Nephron progenitor cell (in vitro differentiated cells): ENCODE data around the gene ATM.

Experiments
- DNase-seq: peaks from one replicate; pipeline ENCODE4 v3.0.0; 2021
- H3K27ac Mint-ChIP-seq: 2 replicates; pipeline ENCODE4 v1.8.0; 2021; ENCODE audit warnings: mild to moderate bottlenecking, moderate library complexity, mixed read lengths
- H3K27me3 Mint-ChIP-seq: 2 replicates; pipeline ENCODE4 v1.8.0; 2021; ENCODE audit warnings: mild to moderate bottlenecking, low read depth, mixed read lengths; ENCODE audit not compliant: poor library complexity
- H3K36me3 Mint-ChIP-seq: 2 replicates; pipeline ENCODE4 v1.8.0; 2021; ENCODE audit warnings: low read depth, mixed read lengths
- H3K4me1 Mint-ChIP-seq: 2 replicates; pipeline ENCODE4 v1.8.0; 2021; ENCODE audit warnings: mixed read lengths
- H3K4me3 Mint-ChIP-seq: 2 replicates; pipeline ENCODE4 v1.8.0; 2021; ENCODE audit warnings: mild to moderate bottlenecking, moderate library complexity, mixed read lengths
- H3K9me3 Mint-ChIP-seq: 2 replicates; pipeline ENCODE4 v1.8.0; 2021; ENCODE audit warnings: mild to moderate bottlenecking, moderate library complexity, mixed read lengths
- CTCF ChIP-seq: fragments of 200-600 bp; sonication (generic); IDR thresholded peaks from 2 replicates; pipeline ENCODE4 v1.5.0; 2021; ENCODE audit warnings: antibody characterized with exemption

The ATM gene

GRCh38 chr11:108235192-108235591 is 12.3 kb downstream of the ATM start:
- Mint-ChIP-seq H3K4me3 (no peak overlapping the region), H3K27me3 (no peaks in the 10 kb centered on the region), H3K9me3 (no peaks in the 10 kb centered on the region), H3K36me3 (peaks cover 62% of the 10 kb centered on the region), H3K27ac (no peak overlapping the region), H3K4me1 (no peaks in the 10 kb centered on the region)
- no peak for TF ChIP-seq CTCF
- DNase-seq: no peak

- Mint-ChIP-seq H3K9me3 (no peaks in the 10 kb centered on the region), H3K4me3 (no peak overlapping the region)
Measured at GRCh38 chr11:108235633-108236032, 12.8 kb downstream of the ATM start.

GRCh38 chr11:108237058-108237481 is 14.2 kb downstream of the ATM start:
- H3K36me3 Mint-ChIP-seq: peaks cover 60% of the 10 kb centered on the region
- no peaks in the 10 kb centered on the region for H3K27me3 Mint-ChIP-seq
- no peaks in the 10 kb centered on the region for H3K4me1 Mint-ChIP-seq
- no peak overlapping the region for H3K27ac Mint-ChIP-seq
- no peak overlapping the region for H3K4me3 Mint-ChIP-seq
- H3K9me3 Mint-ChIP-seq: no peaks in the 10 kb centered on the region
- no peak for DNase-seq
- no peak for TF ChIP-seq CTCF

More at GRCh38 chr11:108235633-108236032, 12.8 kb downstream of the ATM start:
- DNase-seq: no peak
- peaks cover 62% of the 10 kb centered on the region for H3K36me3 Mint-ChIP-seq
- no peak for TF ChIP-seq CTCF
- H3K4me1 Mint-ChIP-seq: no peaks in the 10 kb centered on the region
- no peak overlapping the region for H3K27ac Mint-ChIP-seq
- no peaks in the 10 kb centered on the region for H3K27me3 Mint-ChIP-seq

- peak overlapping the region; percentile 13 for H3K27ac Mint-ChIP-seq
- H3K27me3 Mint-ChIP-seq: no peaks in the 10 kb centered on the region
- no peak for DNase-seq
- peaks cover 52% of the 10 kb centered on the region for H3K36me3 Mint-ChIP-seq
- no peaks in the 10 kb centered on the region for H3K9me3 Mint-ChIP-seq
- no peaks in the 10 kb centered on the region for H3K4me1 Mint-ChIP-seq
- H3K4me3 Mint-ChIP-seq: no peak overlapping the region
- no peak for TF ChIP-seq CTCF
Measured at GRCh38 chr11:108239076-108239475, 16.2 kb downstream of the ATM start.

GRCh38 chr11:108241330-108242037 is 18.6 kb downstream of the ATM start:
- DNase-seq: no peak
- Mint-ChIP-seq H3K36me3 (peaks cover 53% of the 10 kb centered on the region), H3K9me3 (no peaks in the 10 kb centered on the region), H3K4me1 (no peaks in the 10 kb centered on the region), H3K27ac (no peak overlapping the region), H3K27me3 (no peaks in the 10 kb centered on the region), H3K4me3 (no peak overlapping the region)
- TF ChIP-seq CTCF: no peak

GRCh38 chr11:108242422-108242821 is 19.6 kb downstream of the ATM start:
- Mint-ChIP-seq H3K27ac (peak overlapping the region; percentile 55), H3K36me3 (peaks cover 51% of the 10 kb centered on the region), H3K4me1 (no peaks in the 10 kb centered on the region), H3K27me3 (no peaks in the 10 kb centered on the region), H3K9me3 (no peaks in the 10 kb centered on the region), H3K4me3 (no peak overlapping the region)
- TF ChIP-seq CTCF: no peak
- DNase-seq: no peak
